WERI-Rb-1 (cell line): Measurements from ENCODE around the gene AHCYL1.
A peak's percentile ranks its signal among the peaks of the same experiment; 100 is the strongest.

Experiments
- DNase-seq: peaks from one replicate; pipeline ENCODE4 v3.0.0-alpha.2; 2020
- H3K27ac ChIP-seq: fragments of 250-450 bp; sonication (Bioruptor Pico); 2 replicates; pipeline ENCODE4 v1.5.1; 2020; ENCODE audit warnings: mild to moderate bottlenecking, moderate library complexity
- H3K27me3 ChIP-seq: fragments of 250-450 bp; sonication (Bioruptor Pico); 2 replicates; pipeline ENCODE4 v1.5.1; 2021; ENCODE audit warnings: mild to moderate bottlenecking, low read depth, moderate library complexity; ENCODE audit not compliant: insufficient read depth, severe bottlenecking
- H3K36me3 ChIP-seq: fragments of 250-450 bp; sonication (Bioruptor Pico); 2 replicates; pipeline ENCODE4 v1.5.1; 2020; ENCODE audit warnings: mild to moderate bottlenecking, moderate library complexity
- H3K4me3 ChIP-seq: 2 replicates; pipeline ENCODE4 v1.5.1; 2011; ENCODE audit warnings: low read depth, mild to moderate bottlenecking, control low read depth, low read length
- H3K9me3 ChIP-seq: fragments of 250-450 bp; sonication (Bioruptor Pico); 2 replicates; pipeline ENCODE4 v1.5.1; 2021; ENCODE audit warnings: mild to moderate bottlenecking, moderate library complexity; ENCODE audit not compliant: severe bottlenecking
- TF ChIP-seq, protein P1 (sequence below): IDR thresholded peaks from 2 replicates; pipeline ENCODE4 v1.5.1; 2011; ENCODE audit warnings: low read depth, mild to moderate bottlenecking, control low read depth, inconsistent platforms, low read length

AHCYL1 gene

DNA sequence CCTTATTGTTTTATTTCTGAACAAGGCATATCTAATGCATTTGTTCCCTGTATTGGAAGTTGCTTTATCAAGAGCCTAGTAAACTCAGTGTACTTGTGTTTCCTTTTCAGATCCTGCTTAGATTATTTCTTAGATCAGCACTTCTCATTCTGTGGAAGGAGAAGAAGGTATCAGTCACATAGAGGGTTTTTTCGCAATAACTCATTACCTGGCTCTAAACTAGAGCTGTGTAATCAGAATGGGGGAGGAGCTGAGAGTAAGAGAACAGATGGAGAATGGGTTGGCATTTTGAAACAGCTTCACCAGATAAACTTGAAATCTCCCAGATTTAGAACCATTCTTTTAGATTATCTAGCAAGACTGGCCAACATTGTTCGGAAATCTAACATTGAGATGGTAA, 11.0 kb downstream of the AHCYL1 start:
- no peak for DNase-seq
- Histone ChIP-seq H3K4me3 (no peak overlapping the region), H3K9me3 (no peaks in the 10 kb centered on the region), H3K36me3 (peaks cover 15% of the 10 kb centered on the region), H3K27ac (peak overlapping the region; percentile 43; the same call in 1 of the 2 replicates), H3K27me3 (no peaks in the 10 kb centered on the region)
- TF ChIP-seq, protein P1, sequence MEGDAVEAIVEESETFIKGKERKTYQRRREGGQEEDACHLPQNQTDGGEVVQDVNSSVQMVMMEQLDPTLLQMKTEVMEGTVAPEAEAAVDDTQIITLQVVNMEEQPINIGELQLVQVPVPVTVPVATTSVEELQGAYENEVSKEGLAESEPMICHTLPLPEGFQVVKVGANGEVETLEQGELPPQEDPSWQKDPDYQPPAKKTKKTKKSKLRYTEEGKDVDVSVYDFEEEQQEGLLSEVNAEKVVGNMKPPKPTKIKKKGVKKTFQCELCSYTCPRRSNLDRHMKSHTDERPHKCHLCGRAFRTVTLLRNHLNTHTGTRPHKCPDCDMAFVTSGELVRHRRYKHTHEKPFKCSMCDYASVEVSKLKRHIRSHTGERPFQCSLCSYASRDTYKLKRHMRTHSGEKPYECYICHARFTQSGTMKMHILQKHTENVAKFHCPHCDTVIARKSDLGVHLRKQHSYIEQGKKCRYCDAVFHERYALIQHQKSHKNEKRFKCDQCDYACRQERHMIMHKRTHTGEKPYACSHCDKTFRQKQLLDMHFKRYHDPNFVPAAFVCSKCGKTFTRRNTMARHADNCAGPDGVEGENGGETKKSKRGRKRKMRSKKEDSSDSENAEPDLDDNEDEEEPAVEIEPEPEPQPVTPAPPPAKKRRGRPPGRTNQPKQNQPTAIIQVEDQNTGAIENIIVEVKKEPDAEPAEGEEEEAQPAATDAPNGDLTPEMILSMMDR = no peak

GRCh38 chr1:109996476-109996875, 11.9 kb downstream of the AHCYL1 start:
- no peak overlapping the region for H3K4me3 ChIP-seq
- no peak for DNase-seq
- no peaks in the 10 kb centered on the region for H3K9me3 ChIP-seq
- H3K36me3 ChIP-seq = peaks cover 12% of the 10 kb centered on the region
- no peaks in the 10 kb centered on the region for H3K27me3 ChIP-seq
- H3K27ac ChIP-seq = no peak overlapping the region
- TF ChIP-seq, protein P1 = no peak

- DNase-seq = no peak
- Histone ChIP-seq H3K4me3 (no peak overlapping the region), H3K27ac (peak overlapping the region; percentile 10; the same call in 1 of the 2 replicates), H3K9me3 (no peaks in the 10 kb centered on the region), H3K36me3 (peaks cover 9% of the 10 kb centered on the region), H3K27me3 (no peaks in the 10 kb centered on the region)
- TF ChIP-seq, protein P1 = no peak
Measured at GRCh38 chr1:109997204-109997866, 12.8 kb downstream of the AHCYL1 start.

- TF ChIP-seq, protein P1 = no peak
- H3K9me3 ChIP-seq = no peaks in the 10 kb centered on the region
- H3K36me3 ChIP-seq = peaks cover 9% of the 10 kb centered on the region
- peak overlapping the region; percentile 10; the same call in 1 of the 2 replicates for H3K27ac ChIP-seq
- DNase-seq = no peak
- H3K27me3 ChIP-seq = no peaks in the 10 kb centered on the region
- H3K4me3 ChIP-seq = no peak overlapping the region
Measured at GRCh38 chr1:109997867-109998229, 13.3 kb downstream of the AHCYL1 start.

- Histone ChIP-seq H3K4me3 (no peak overlapping the region), H3K27ac (no peak overlapping the region; the same call in 1 of the 2 replicates), H3K36me3 (no peaks in the 10 kb centered on the region)
Measured at GRCh38 chr1:110002695-110003094, 18.1 kb downstream of the AHCYL1 start.

More at GRCh38 chr1:110002695-110003094, 18.1 kb downstream of the AHCYL1 start:
- TF ChIP-seq, protein P1 = no peak
- Histone ChIP-seq H3K9me3 (no peaks in the 10 kb centered on the region), H3K27me3 (no peaks in the 10 kb centered on the region)
- DNase-seq = no peak
